Kidney (tissue), 14 donors: Measurements from ENCODE around the gene GPC3. TPM values are rescaled to one million over a fixed set of nuclear protein-coding genes. Genes with fewer than 3 reads are reported as not detected.

Source experiments
- DNase-seq, 5 donors: peaks; one replicate each; pipeline ENCODE4 v3.0.0-alpha.2; 2013 to 2020
- FAIRE-seq: peaks from 2 replicates; lab custom pipeline; 2012; peaks lifted over from hg19 to GRCh38; lab: Jason Lieb, UNC
- H3K27ac ChIP-seq, 2 donors: one replicate each; pipeline ENCODE4 v1.7.0; 2013; ENCODE audit warnings: low read depth in 2 of 2, low read length in 2 of 2, inconsistent platforms in 1 of 2
- H3K27me3 ChIP-seq: one replicate; pipeline ENCODE4 v1.7.1; 2013; ENCODE audit warnings: low read length, inconsistent platforms; ENCODE audit not compliant: control insufficient read depth, insufficient read depth
- H3K36me3 ChIP-seq, 3 donors: one replicate each; pipeline versions ENCODE4 v1.7.0 to v1.7.1; 2013; ENCODE audit warnings: low read length in 3 of 3, control low read depth in 1 of 3, inconsistent platforms in 1 of 3; ENCODE audit not compliant: insufficient read depth in 3 of 3, control insufficient read depth in 2 of 3
- H3K4me1 ChIP-seq, 3 donors: one replicate each; pipeline versions ENCODE4 v1.7.0 to v1.7.1; 2013; ENCODE audit warnings: low read length in 3 of 3, inconsistent platforms in 1 of 3, low read depth in 1 of 3; ENCODE audit not compliant: control insufficient read depth in 2 of 3, insufficient read depth in 2 of 3
- H3K4me3 ChIP-seq, 3 donors: one replicate each; pipeline versions ENCODE4 v1.7.0 to v1.8.1; 2013; ENCODE audit warnings: low read length in 3 of 3, control low read depth in 1 of 3, inconsistent platforms in 1 of 3
- H3K9ac ChIP-seq, 3 donors: one replicate each; pipeline versions ENCODE4 v1.7.0 to v1.7.1; 2013; ENCODE audit warnings: low read length in 3 of 3, control low read depth in 1 of 3, inconsistent platforms in 1 of 3
- H3K9me3 ChIP-seq, 3 donors: one replicate each; pipeline versions ENCODE4 v1.7.0 to v1.7.1; 2013; ENCODE audit warnings: low read length in 3 of 3, control low read depth in 1 of 3, inconsistent platforms in 1 of 3; ENCODE audit not compliant: control insufficient read depth in 2 of 3, insufficient read depth in 1 of 3
- CTCF ChIP-seq: IDR thresholded peaks from 3 replicates; pipeline ENCODE4 v1.5.1; 2012; ENCODE audit warnings: mild to moderate bottlenecking, moderate library complexity, borderline replicate concordance; ENCODE audit not compliant: insufficient read depth; ENCODE audit errors: extremely low read depth
- intact Hi-C: fragments of 100-400 bp; cut with DNase I; formaldehyde crosslinking; loops from one replicate; pipeline ENCODE4 v1.11.1; 2022
- polyA plus RNA-seq: library from polyadenylated mRNA; stranded (reverse); fragments of 350-450 nt; fragmentation: Illumina TruSeq; extraction: RNeasy Lipid Tissue Mini Kit (QIAGEN cat#74804); gene quantifications from one replicate; pipeline ENCODE4 v1.2.3, GENCODE V29; 2014; ENCODE audit warnings: low read depth, low replicate concordance; ENCODE audit not compliant: insufficient read depth
- total RNA-seq: library from RNA; stranded (reverse); fragmentation: NEBNext Ultra II Directional; extraction: Animal tissue kit (Norgen Biotek cat#: 25700); gene quantifications from one replicate; pipeline ENCODE4 v1.2.1, GENCODE V29; 2021
- donor health status: control.
- donor health status: control.
- donor health status: control.
- donor health status: control.
- donor health status: control.
- donor health status: DM: yes; HTN: yes; CAD: no.
- donor health status: Normal renal cell carcinoma (clear cell type).

Gene GPC3
- total and polyA plus RNA-seq, 2 donors from 2014 or later = 43.0 to 52.5 TPM

GRCh38 chrX:133989993-133990392, 4.6 kb upstream of the GPC3 start:
- no peaks in the 10 kb centered on the region for H3K36me3 ChIP-seq
- no peak overlapping the region for H3K4me3 ChIP-seq
- DNase-seq = no peak
- intact Hi-C loops = no loop called here
- no peak overlapping the region for H3K27ac ChIP-seq
- no peak for FAIRE-seq
- H3K9ac ChIP-seq = no peak overlapping the region
- TF ChIP-seq CTCF = no peak
- H3K27me3 ChIP-seq = no peaks in the 10 kb centered on the region
- H3K9me3 ChIP-seq = no peaks in the 10 kb centered on the region
- H3K4me1 ChIP-seq = peaks cover 0 to 4% (median under 1%) of the 10 kb centered on the region in 3 donors

GRCh38 chrX:133989490-133989889, 4.1 kb upstream of the GPC3 start:
- no peak for FAIRE-seq
- TF ChIP-seq CTCF = no peak
- intact Hi-C loops = no loop called here
- H3K27me3 ChIP-seq = no peaks in the 10 kb centered on the region
- peak in 4 of 5 donors; percentile 45 to 89 (median 60) for DNase-seq
- H3K9ac ChIP-seq = no peak overlapping the region
- H3K4me1 ChIP-seq = peaks cover 0 to 4% (median 3%) of the 10 kb centered on the region in 3 donors
- no peaks in the 10 kb centered on the region for H3K36me3 ChIP-seq
- H3K9me3 ChIP-seq = no peaks in the 10 kb centered on the region
- H3K27ac ChIP-seq = no peak overlapping the region
- H3K4me3 ChIP-seq = no peak overlapping the region

GRCh38 chrX:133988010-133988409, 2.6 kb upstream of the GPC3 start:
- intact Hi-C loops = no loop called here
- Histone ChIP-seq H3K27ac (no peak overlapping the region), H3K36me3 (no peaks in the 10 kb centered on the region), H3K4me1 (peaks cover 0 to 4% (median 0%) of the 10 kb centered on the region in 3 donors), H3K4me3 (no peak overlapping the region), H3K9ac (no peak overlapping the region), H3K27me3 (no peaks in the 10 kb centered on the region), H3K9me3 (no peaks in the 10 kb centered on the region)
- DNase-seq = no peak
- no peak for FAIRE-seq
- no peak for TF ChIP-seq CTCF

GRCh38 chrX:133987188-133987587, 1.8 kb upstream of the GPC3 start:
- peaks cover 0 to 2% (median 0%) of the 10 kb centered on the region in 3 donors for H3K36me3 ChIP-seq
- H3K27me3 ChIP-seq = no peaks in the 10 kb centered on the region
- FAIRE-seq = no peak
- no peak overlapping the region for H3K4me3 ChIP-seq
- no peaks in the 10 kb centered on the region for H3K9me3 ChIP-seq
- peaks cover 0 to 4% (median 0%) of the 10 kb centered on the region in 3 donors for H3K4me1 ChIP-seq
- intact Hi-C loops = no loop called here
- no peak overlapping the region for H3K9ac ChIP-seq
- H3K27ac ChIP-seq = no peak overlapping the region
- no peak for DNase-seq
- no peak for TF ChIP-seq CTCF
